SK-N-SH treated with all-trans-retinoic acid at 6 μM for 48 hours (cell line): ENCODE measurements around the gene TAS2R39.

Experiments
- CREB5 ChIP-seq: fragments of 250-450 bp; sonication (Bioruptor Pico); IDR thresholded peaks from 2 replicates; pipeline ENCODE4 v1.5.1; 2020; ENCODE audit warnings: low read depth, mild to moderate bottlenecking, moderate library complexity
- CSRNP3 ChIP-seq: fragments of 250-450 bp; sonication (Bioruptor Pico); IDR thresholded peaks from 2 replicates; pipeline ENCODE4 v1.5.1; 2021; ENCODE audit warnings: mild to moderate bottlenecking, moderate library complexity
- ESRRG ChIP-seq: fragments of 250-450 bp; sonication (Bioruptor Pico); IDR thresholded peaks from 2 replicates; pipeline ENCODE4 v1.6.1; 2021; ENCODE audit warnings: mild to moderate bottlenecking
- RARB ChIP-seq: fragments of 250-450 bp; sonication (Bioruptor Pico); IDR thresholded peaks from 2 replicates; pipeline ENCODE4 v1.8.0; 2021; ENCODE audit warnings: mild to moderate bottlenecking, moderate library complexity
- TSHZ2 ChIP-seq: fragments of 250-450 bp; sonication (Bioruptor Pico); IDR thresholded peaks from 2 replicates; pipeline ENCODE4 v1.5.0; 2020; ENCODE audit warnings: mild to moderate bottlenecking, moderate library complexity
- ZC3H10 ChIP-seq: fragments of 250-450 bp; sonication (Bioruptor Pico); IDR thresholded peaks from 2 replicates; pipeline ENCODE4 v1.5.1; 2021; ENCODE audit warnings: mild to moderate bottlenecking, moderate library complexity

GRCh38 chr7:143183024-143183423 lies at the start of gene TAS2R39:
- TF ChIP-seq CREB5 (CRISPR knock-in tag), result no peak
- TF ChIP-seq RARB (CRISPR knock-in tag), result no peak
- TF ChIP-seq ESRRG (CRISPR knock-in tag), result no peak
- no peak for TF ChIP-seq CSRNP3 (CRISPR knock-in tag)
- TF ChIP-seq TSHZ2 (CRISPR knock-in tag), result no peak
- no peak for TF ChIP-seq ZC3H10 (CRISPR knock-in tag)
